ENCODE results near the gene SH3BP2.

Gene SH3BP2

GRCh38 chr4:2744576-2745270 lies 48.2 kb upstream of the SH3BP2 start:
- TF ChIP-seq, protein P1, sequence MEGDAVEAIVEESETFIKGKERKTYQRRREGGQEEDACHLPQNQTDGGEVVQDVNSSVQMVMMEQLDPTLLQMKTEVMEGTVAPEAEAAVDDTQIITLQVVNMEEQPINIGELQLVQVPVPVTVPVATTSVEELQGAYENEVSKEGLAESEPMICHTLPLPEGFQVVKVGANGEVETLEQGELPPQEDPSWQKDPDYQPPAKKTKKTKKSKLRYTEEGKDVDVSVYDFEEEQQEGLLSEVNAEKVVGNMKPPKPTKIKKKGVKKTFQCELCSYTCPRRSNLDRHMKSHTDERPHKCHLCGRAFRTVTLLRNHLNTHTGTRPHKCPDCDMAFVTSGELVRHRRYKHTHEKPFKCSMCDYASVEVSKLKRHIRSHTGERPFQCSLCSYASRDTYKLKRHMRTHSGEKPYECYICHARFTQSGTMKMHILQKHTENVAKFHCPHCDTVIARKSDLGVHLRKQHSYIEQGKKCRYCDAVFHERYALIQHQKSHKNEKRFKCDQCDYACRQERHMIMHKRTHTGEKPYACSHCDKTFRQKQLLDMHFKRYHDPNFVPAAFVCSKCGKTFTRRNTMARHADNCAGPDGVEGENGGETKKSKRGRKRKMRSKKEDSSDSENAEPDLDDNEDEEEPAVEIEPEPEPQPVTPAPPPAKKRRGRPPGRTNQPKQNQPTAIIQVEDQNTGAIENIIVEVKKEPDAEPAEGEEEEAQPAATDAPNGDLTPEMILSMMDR (IDR thresholded peaks at IDR 0.05; ENCODE audit: low read depth, low read length, poor library complexity, severe bottlenecking) = no peak
- no peak for TF ChIP-seq EZH2phosphoT487 (IDR thresholded peaks at IDR 0.05; ENCODE audit: borderline replicate concordance, low read length)
- H3F3A ChIP-seq (ENCODE audit: control insufficient read depth, insufficient read depth) = peaks cover 3% of the 10 kb centered on the region; the same call in 1 of the 2 replicates
- H3K79me2 ChIP-seq (ENCODE audit: control insufficient read depth, low read length) = no peaks in the 10 kb centered on the region
- no peaks in the 10 kb centered on the region for H3K9me3 ChIP-seq (ENCODE audit: control insufficient read depth, insufficient read depth, low read length)
- peaks cover 39% of the 10 kb centered on the region for H3K4me1 ChIP-seq (ENCODE audit: control insufficient read depth, low read length)
- 0 out of 2 replicates have a peak, but pooled peaks cover 2% of the 10 kb centered on the region for H4K20me1 ChIP-seq (ENCODE audit: control insufficient read depth, insufficient read depth, low read depth, low read length)
- H3K27ac ChIP-seq (ENCODE audit: low read depth, low read length) = no peak overlapping the region
- no peak overlapping the region for H3K4me2 ChIP-seq (ENCODE audit: low read length)
- no peak overlapping the region for H3K4me3 ChIP-seq (ENCODE audit: low read length)
- no peaks in the 10 kb centered on the region for H3K27me3 ChIP-seq (ENCODE audit: control insufficient read depth, low read length)
- peaks cover 52% of the 10 kb centered on the region for H3K36me3 ChIP-seq (ENCODE audit: control insufficient read depth, low read length)
- H3K9me2 ChIP-seq (replicated peaks; ENCODE audit: control insufficient read depth, low read length) = no peaks in the 10 kb centered on the region

DNA sequence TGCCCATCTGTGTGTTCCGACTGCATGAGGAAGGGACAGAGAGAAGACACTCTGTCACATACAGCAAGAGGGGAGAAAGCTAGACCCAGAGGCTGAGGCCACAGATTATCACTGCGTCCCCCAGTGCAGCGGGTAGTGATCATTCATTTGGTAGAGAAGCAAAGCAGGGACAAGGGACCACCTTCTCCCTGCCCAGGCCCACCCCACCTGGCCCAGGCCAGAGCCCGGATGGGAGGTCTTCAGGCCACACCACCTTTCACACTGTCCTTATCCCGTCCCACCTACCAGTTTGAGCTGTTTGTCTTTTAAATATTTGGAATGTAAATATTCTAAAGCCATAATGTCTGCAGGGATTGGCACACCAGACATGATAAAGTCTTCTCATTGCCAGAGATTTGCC lies 47.4 kb upstream of the SH3BP2 start:
- Histone ChIP-seq H3K4me3 (ENCODE audit: low read length) (no peak overlapping the region), H3F3A (ENCODE audit: control insufficient read depth, insufficient read depth) (peaks cover 3% of the 10 kb centered on the region; the same call in 1 of the 2 replicates), H3K9me2 (replicated peaks; ENCODE audit: control insufficient read depth, low read length) (no peaks in the 10 kb centered on the region), H3K4me1 (ENCODE audit: control insufficient read depth, low read length) (peaks cover 39% of the 10 kb centered on the region), H3K4me2 (ENCODE audit: low read length) (peak overlapping the region; percentile 60; the same call in 1 of the 2 replicates), H3K9me3 (ENCODE audit: control insufficient read depth, insufficient read depth, low read length) (no peaks in the 10 kb centered on the region), H3K27ac (ENCODE audit: low read depth, low read length) (peak overlapping the region; percentile 38; the same call in 1 of the 2 replicates), H3K36me3 (ENCODE audit: control insufficient read depth, low read length) (peaks cover 52% of the 10 kb centered on the region), H3K27me3 (ENCODE audit: control insufficient read depth, low read length) (no peaks in the 10 kb centered on the region), H3K79me2 (ENCODE audit: control insufficient read depth, low read length) (peaks cover 4% of the 10 kb centered on the region), H4K20me1 (ENCODE audit: control insufficient read depth, insufficient read depth, low read depth, low read length) (0 out of 2 replicates have a peak, but pooled peaks cover 2% of the 10 kb centered on the region)
- TF ChIP-seq, protein P1 (IDR thresholded peaks at IDR 0.05; ENCODE audit: low read depth, low read length, poor library complexity, severe bottlenecking) = no peak
- TF ChIP-seq EZH2phosphoT487 (IDR thresholded peaks at IDR 0.05; ENCODE audit: borderline replicate concordance, low read length) = no peak

DNA sequence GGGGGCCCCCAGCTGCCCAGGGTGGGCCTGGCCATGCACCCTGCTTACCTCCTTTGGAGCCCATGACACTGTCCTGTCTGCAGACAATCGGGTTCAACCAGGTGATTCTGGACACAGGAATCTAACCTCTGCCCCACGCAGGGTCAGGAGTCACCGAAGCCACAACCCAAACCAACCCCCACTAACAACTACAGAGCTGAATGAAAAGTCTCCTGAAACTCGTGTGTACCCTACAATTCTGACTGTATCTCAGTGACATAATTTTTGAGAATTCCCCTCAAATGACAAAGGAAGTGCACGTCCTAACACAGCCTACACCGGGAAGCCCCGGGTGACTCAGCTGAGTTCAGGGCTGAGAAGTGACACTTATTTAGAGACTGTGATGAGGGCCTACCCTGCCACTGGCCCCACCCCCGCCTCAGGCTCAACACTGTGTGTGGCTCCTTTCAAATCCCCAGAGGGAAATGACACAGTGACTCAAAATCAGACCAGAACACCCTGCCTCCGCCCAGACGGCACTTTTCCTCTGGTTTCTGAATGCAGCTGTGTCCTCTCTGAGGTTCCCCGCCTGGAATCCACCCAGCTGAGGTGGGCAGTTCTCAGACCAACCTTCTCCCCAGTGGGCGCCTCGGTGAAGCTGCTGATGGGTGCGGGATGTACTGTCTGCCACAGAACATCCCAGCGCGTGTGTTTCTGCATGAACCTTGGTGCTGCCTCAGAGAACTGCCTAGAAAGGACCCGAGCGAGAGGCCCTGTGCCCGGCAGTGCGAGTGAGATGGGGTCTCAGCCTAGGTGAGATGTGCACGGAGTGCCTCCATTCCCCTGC lies 46.7 kb upstream of the SH3BP2 start:
- Histone ChIP-seq H3F3A (ENCODE audit: control insufficient read depth, insufficient read depth) (peaks cover 3% of the 10 kb centered on the region; the same call in 1 of the 2 replicates), H3K4me1 (ENCODE audit: control insufficient read depth, low read length) (peaks cover 39% of the 10 kb centered on the region), H3K9me2 (replicated peaks; ENCODE audit: control insufficient read depth, low read length) (no peaks in the 10 kb centered on the region), H3K27me3 (ENCODE audit: control insufficient read depth, low read length) (no peaks in the 10 kb centered on the region), H4K20me1 (ENCODE audit: control insufficient read depth, insufficient read depth, low read depth, low read length) (0 out of 2 replicates have a peak, but pooled peaks cover 2% of the 10 kb centered on the region), H3K36me3 (ENCODE audit: control insufficient read depth, low read length) (peaks cover 52% of the 10 kb centered on the region), H3K79me2 (ENCODE audit: control insufficient read depth, low read length) (peaks cover 9% of the 10 kb centered on the region), H3K4me3 (ENCODE audit: low read length) (peak overlapping the region; percentile 30), H3K9me3 (ENCODE audit: control insufficient read depth, insufficient read depth, low read length) (no peaks in the 10 kb centered on the region), H3K4me2 (ENCODE audit: low read length) (peak overlapping the region; percentile 60), H3K27ac (ENCODE audit: low read depth, low read length) (peak overlapping the region; percentile 38)
- TF ChIP-seq, protein P1 (IDR thresholded peaks at IDR 0.05; ENCODE audit: low read depth, low read length, poor library complexity, severe bottlenecking) = no peak
- TF ChIP-seq EZH2phosphoT487 (IDR thresholded peaks at IDR 0.05; ENCODE audit: borderline replicate concordance, low read length) = no peak

All from DOHH2 (cell line).